ENCODE measurements around the gene KATNB1.

DNA sequence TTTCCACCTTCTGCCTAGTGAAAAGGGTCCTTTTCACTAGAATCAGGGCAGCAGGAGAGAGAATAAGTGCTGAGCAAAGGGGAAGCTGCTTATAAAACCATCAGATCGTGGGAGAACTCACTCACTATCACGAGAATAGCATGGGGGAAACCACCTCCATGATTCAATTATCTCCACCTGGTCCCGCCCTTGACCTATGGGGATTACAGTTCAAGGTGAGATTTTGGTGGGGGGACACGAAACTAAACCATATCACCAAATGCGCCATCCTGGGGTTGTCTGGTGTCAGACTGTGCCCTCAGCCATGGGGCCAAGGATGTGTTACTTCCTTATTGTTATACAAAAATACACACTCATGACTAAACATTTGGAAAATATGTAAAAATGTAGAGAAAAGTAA lies 10.4 kb upstream of the KATNB1 start:
- TF ChIP-seq, protein P1, sequence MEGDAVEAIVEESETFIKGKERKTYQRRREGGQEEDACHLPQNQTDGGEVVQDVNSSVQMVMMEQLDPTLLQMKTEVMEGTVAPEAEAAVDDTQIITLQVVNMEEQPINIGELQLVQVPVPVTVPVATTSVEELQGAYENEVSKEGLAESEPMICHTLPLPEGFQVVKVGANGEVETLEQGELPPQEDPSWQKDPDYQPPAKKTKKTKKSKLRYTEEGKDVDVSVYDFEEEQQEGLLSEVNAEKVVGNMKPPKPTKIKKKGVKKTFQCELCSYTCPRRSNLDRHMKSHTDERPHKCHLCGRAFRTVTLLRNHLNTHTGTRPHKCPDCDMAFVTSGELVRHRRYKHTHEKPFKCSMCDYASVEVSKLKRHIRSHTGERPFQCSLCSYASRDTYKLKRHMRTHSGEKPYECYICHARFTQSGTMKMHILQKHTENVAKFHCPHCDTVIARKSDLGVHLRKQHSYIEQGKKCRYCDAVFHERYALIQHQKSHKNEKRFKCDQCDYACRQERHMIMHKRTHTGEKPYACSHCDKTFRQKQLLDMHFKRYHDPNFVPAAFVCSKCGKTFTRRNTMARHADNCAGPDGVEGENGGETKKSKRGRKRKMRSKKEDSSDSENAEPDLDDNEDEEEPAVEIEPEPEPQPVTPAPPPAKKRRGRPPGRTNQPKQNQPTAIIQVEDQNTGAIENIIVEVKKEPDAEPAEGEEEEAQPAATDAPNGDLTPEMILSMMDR (IDR thresholded peaks at IDR 0.05), result no peak
- TF ChIP-seq POLR2A (IDR thresholded peaks at IDR 0.05), result no peak

All from thyroid gland (tissue), 4 donors.